Measurements from ENCODE around the gene RASGRP2. TPM values are rescaled to one million over a fixed set of nuclear protein-coding genes. Genes with fewer than 3 reads are reported as not detected.

The RASGRP2 gene
- total RNA-seq, 1 experiment from 2014 or later: not detected

DNA sequence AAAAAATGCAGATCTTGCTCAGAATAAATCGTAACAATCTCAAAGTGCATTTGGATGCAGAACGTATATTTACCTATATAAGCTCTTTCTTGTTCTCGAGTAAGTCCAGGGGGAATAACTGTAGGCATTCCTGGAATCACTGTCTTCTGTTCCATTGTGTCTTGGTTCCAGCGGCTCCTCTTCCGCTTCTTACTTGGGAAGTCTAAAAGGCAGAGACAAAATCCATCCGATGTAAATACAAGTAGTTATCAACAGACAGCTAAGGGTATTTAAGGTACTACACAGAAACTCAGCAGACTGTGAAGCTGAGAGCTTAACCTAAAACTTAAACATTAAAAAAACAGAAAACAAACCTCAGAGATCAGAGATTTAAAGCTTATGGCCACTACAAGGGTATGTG, 32.5 kb upstream of the RASGRP2 start:
- H3K9ac ChIP-seq (ENCODE audit: low read length): peak overlapping the region; percentile 77; the same call in 1 of the 2 replicates
- intact Hi-C loops (cut with micrococcal nuclease): no loop called here
- TF ChIP-seq EZH2phosphoT487 (IDR thresholded peaks at IDR 0.05; ENCODE audit: borderline replicate concordance, low read length) (no peak), EZH2 (IDR thresholded peaks at IDR 0.05; ENCODE audit: low read length, unreplicated experiment) (no peak)
- TF ChIP-seq, protein P1, sequence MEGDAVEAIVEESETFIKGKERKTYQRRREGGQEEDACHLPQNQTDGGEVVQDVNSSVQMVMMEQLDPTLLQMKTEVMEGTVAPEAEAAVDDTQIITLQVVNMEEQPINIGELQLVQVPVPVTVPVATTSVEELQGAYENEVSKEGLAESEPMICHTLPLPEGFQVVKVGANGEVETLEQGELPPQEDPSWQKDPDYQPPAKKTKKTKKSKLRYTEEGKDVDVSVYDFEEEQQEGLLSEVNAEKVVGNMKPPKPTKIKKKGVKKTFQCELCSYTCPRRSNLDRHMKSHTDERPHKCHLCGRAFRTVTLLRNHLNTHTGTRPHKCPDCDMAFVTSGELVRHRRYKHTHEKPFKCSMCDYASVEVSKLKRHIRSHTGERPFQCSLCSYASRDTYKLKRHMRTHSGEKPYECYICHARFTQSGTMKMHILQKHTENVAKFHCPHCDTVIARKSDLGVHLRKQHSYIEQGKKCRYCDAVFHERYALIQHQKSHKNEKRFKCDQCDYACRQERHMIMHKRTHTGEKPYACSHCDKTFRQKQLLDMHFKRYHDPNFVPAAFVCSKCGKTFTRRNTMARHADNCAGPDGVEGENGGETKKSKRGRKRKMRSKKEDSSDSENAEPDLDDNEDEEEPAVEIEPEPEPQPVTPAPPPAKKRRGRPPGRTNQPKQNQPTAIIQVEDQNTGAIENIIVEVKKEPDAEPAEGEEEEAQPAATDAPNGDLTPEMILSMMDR (conservative IDR thresholded peaks at IDR 0.05; ENCODE audit: low read depth, low read length): no peak
- CTCF ChIA-PET: no interaction called here
- H3K9me2 ChIP-seq (replicated peaks; ENCODE audit: low read length): no peaks in the 10 kb centered on the region
- DNase-seq (no peak), ATAC-seq (no peak)
- H3F3A ChIP-seq (ENCODE audit: low read length, unreplicated experiment): peaks cover 9% of the 10 kb centered on the region
- peaks cover 61% of the 10 kb centered on the region for H4K20me1 ChIP-seq (ENCODE audit: low read length)
- peaks cover 61% of the 10 kb centered on the region for H3K79me2 ChIP-seq (ENCODE audit: low read length)
- peak overlapping the region; percentile 88 for H3K4me2 ChIP-seq (ENCODE audit: low read length)
- no peak overlapping the region for H2AFZ ChIP-seq (ENCODE audit: low read length)
- H3K4me1 ChIP-seq (ENCODE audit: insufficient read depth, low read length): peaks cover 25% of the 10 kb centered on the region
- peak overlapping the region; percentile 85 for H3K4me3 ChIP-seq (ENCODE audit: low read length)
- no peaks in the 10 kb centered on the region for H3K9me3 ChIP-seq (ENCODE audit: low read length)
- H3K27ac ChIP-seq (ENCODE audit: low read length): no peak overlapping the region
- H3K27me3 ChIP-seq (ENCODE audit: low read length): no peaks in the 10 kb centered on the region
- no TSS peak for BruUV-seq (replicated peaks)
- POLR2A ChIA-PET (ENCODE audit: unreplicated experiment): no interaction called here
- H3K36me3 ChIP-seq (ENCODE audit: low read depth, low read length): peaks cover 60% of the 10 kb centered on the region

DNA sequence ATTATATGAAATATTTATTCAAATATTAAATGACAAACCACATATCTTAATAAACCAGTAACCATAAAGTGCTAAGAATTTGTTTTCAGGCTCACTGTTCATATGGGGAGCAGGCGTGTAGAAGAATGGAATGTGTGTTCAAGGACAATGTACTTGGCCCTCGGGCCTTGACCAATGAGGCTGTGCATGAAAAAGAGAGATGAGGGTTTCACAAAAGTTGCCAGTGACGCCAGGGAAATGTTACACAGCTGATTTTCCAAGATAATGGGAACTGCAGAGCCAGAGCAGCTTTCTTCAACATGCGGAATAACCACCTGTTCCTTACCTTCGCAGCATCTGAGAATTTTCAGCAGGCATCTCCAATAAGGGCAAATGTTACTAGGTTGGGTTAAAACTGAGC, 30.2 kb upstream of the RASGRP2 start:
- Histone ChIP-seq H3K9ac (ENCODE audit: low read length) (no peak overlapping the region), H4K20me1 (ENCODE audit: low read length) (peaks cover 83% of the 10 kb centered on the region), H3K4me2 (ENCODE audit: low read length) (no peak overlapping the region), H2AFZ (ENCODE audit: low read length) (no peak overlapping the region), H3K79me2 (ENCODE audit: low read length) (peaks cover 83% of the 10 kb centered on the region), H3K36me3 (ENCODE audit: low read depth, low read length) (peaks cover 83% of the 10 kb centered on the region), H3K4me1 (ENCODE audit: insufficient read depth, low read length) (peaks cover 18% of the 10 kb centered on the region), H3K9me3 (ENCODE audit: low read length) (no peaks in the 10 kb centered on the region), H3F3A (ENCODE audit: low read length, unreplicated experiment) (peaks cover 21% of the 10 kb centered on the region), H3K4me3 (ENCODE audit: low read length) (no peak overlapping the region), H3K9me2 (replicated peaks; ENCODE audit: low read length) (no peaks in the 10 kb centered on the region), H3K27ac (ENCODE audit: low read length) (no peak overlapping the region), H3K27me3 (ENCODE audit: low read length) (no peaks in the 10 kb centered on the region)
- intact Hi-C loops (cut with micrococcal nuclease): no loop called here
- ChIA-PET POLR2A (ENCODE audit: unreplicated experiment) (no interaction called here), CTCF (no interaction called here)
- ATAC-seq (no peak), DNase-seq (no peak)
- no TSS peak for BruUV-seq (replicated peaks)
- TF ChIP-seq EZH2 (IDR thresholded peaks at IDR 0.05; ENCODE audit: low read length, unreplicated experiment) (no peak), EZH2phosphoT487 (IDR thresholded peaks at IDR 0.05; ENCODE audit: borderline replicate concordance, low read length) (no peak)
- TF ChIP-seq, protein P1 (conservative IDR thresholded peaks at IDR 0.05; ENCODE audit: low read depth, low read length): no peak

DNA sequence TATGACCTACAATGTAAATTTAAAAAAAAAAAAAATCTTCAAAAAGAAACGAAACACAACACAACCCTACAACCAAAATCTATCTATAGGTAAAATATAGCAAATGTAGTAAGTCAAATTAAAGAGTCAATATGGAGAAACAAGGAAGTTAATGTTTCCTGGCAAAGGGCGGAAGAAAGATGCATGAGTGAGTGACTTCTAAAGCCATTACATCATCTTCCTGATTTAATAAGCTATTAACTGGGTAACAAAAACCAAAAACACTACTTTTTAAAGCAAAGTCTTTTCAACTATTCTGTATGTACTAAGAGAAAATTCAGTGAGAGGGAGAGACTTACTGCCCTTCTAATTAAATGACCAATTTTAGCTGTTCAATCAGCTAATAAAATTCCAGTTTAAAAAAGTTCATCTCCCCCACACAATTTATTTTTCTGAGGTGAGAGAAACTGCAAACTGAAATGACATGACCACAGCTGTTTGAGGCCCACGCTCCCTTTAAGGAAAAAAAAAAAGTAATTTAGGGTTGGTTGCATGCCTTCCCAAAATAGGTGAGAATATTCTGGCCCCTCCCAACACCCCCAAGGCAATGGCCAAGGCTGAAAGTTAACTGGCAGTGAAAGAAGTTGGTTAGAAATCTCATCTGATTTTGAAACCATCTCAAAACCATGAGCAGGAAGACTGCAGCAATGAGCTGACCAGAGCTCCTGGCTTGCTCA, 28.5 kb upstream of the RASGRP2 start:
- no peak for ATAC-seq

More for the DNA sequence above, 28.5 kb upstream of the RASGRP2 start:
- Histone ChIP-seq H2AFZ (ENCODE audit: low read length) (no peak overlapping the region), H3K9me2 (replicated peaks; ENCODE audit: low read length) (no peaks in the 10 kb centered on the region), H3K79me2 (ENCODE audit: low read length) (peaks cover 97% of the 10 kb centered on the region), H3F3A (ENCODE audit: low read length, unreplicated experiment) (peaks cover 27% of the 10 kb centered on the region), H3K4me3 (ENCODE audit: low read length) (no peak overlapping the region), H3K27me3 (ENCODE audit: low read length) (no peaks in the 10 kb centered on the region), H3K27ac (ENCODE audit: low read length) (no peak overlapping the region), H3K36me3 (ENCODE audit: low read depth, low read length) (peaks cover 99% of the 10 kb centered on the region), H3K9ac (ENCODE audit: low read length) (no peak overlapping the region), H3K9me3 (ENCODE audit: low read length) (no peaks in the 10 kb centered on the region), H3K4me2 (ENCODE audit: low read length) (no peak overlapping the region), H3K4me1 (ENCODE audit: insufficient read depth, low read length) (peaks cover 18% of the 10 kb centered on the region), H4K20me1 (ENCODE audit: low read length) (peaks cover 99% of the 10 kb centered on the region)
- no peak for DNase-seq
- no TSS peak for BruUV-seq (replicated peaks)
- TF ChIP-seq EZH2phosphoT487 (IDR thresholded peaks at IDR 0.05; ENCODE audit: borderline replicate concordance, low read length): no peak
- no peak for TF ChIP-seq EZH2 (IDR thresholded peaks at IDR 0.05; ENCODE audit: low read length, unreplicated experiment)
- TF ChIP-seq, protein P1 (conservative IDR thresholded peaks at IDR 0.05; ENCODE audit: low read depth, low read length): no peak
- POLR2A ChIA-PET (ENCODE audit: unreplicated experiment): no interaction called here
- intact Hi-C loops (cut with micrococcal nuclease): no loop called here
- CTCF ChIA-PET: interaction anchor here (0.7 kb wide), 1 partner anchor 736 kb away, joined by 4 read pairs; no protein-coding TSS in a partner anchor

Measured in PC-3 (cell line).